Neuronal stem cell (in vitro differentiated cells): ENCODE data around the gene EOMES.

Experiments
- DNase-seq: peaks from one replicate; pipeline ENCODE4 v3.0.0-alpha.2; 2013; ENCODE audit warnings: low spot score
- H2AFZ ChIP-seq: one replicate; pipeline ENCODE4 v1.6.1; 2013; ENCODE audit warnings: mild to moderate bottlenecking, low read length, inconsistent platforms
- H2AK5ac ChIP-seq: 2 replicates; pipeline ENCODE4 v1.6.1; 2013; ENCODE audit warnings: low read depth, mild to moderate bottlenecking, inconsistent platforms, low read length, moderate library complexity, mixed read lengths
- H2BK120ac ChIP-seq: 2 replicates; pipeline ENCODE4 v1.6.1; 2013; ENCODE audit warnings: low read depth, mild to moderate bottlenecking, inconsistent platforms, low read length, moderate library complexity, mixed read lengths
- H2BK12ac ChIP-seq: one replicate; pipeline ENCODE4 v1.6.1; 2013; ENCODE audit warnings: low read length, inconsistent platforms
- H2BK15ac ChIP-seq: 2 replicates; pipeline ENCODE4 v1.6.1; 2013; ENCODE audit warnings: mild to moderate bottlenecking, low read length, inconsistent platforms, mixed read lengths
- H2BK5ac ChIP-seq: one replicate; pipeline ENCODE4 v1.6.1; 2013; ENCODE audit warnings: inconsistent platforms, mild to moderate bottlenecking, low read length, moderate library complexity
- H3K14ac ChIP-seq: one replicate; pipeline ENCODE4 v1.6.1; 2013; ENCODE audit warnings: low read length, inconsistent platforms
- H3K18ac ChIP-seq: 2 replicates; pipeline ENCODE4 v1.6.1; 2013; ENCODE audit warnings: low read length, inconsistent platforms
- H3K23ac ChIP-seq: 2 replicates; pipeline ENCODE4 v1.6.1; 2013; ENCODE audit warnings: low read depth, mild to moderate bottlenecking, mixed read lengths, low read length, inconsistent platforms; ENCODE audit not compliant: poor library complexity
- H3K27ac ChIP-seq: replicated peaks from 3 replicates; pipeline ENCODE4 v1.5.1; 2013; ENCODE audit warnings: low read length, inconsistent platforms
- H3K27me3 ChIP-seq, 3 experiments: 2 replicates each; pipeline ENCODE4 v1.6.1; 2013; ENCODE audit warnings: low read length in 3 of 3, mild to moderate bottlenecking in 2 of 3, inconsistent platforms in 1 of 3, low read depth in 1 of 3, mixed read lengths in 1 of 3, moderate library complexity in 1 of 3; ENCODE audit not compliant: control insufficient read depth in 3 of 3, insufficient read depth in 3 of 3
- H3K36me3 ChIP-seq, 2 donors: replicated peaks in 1 of 2; 2 replicates each; pipeline ENCODE4 v1.6.1; 2013; ENCODE audit warnings: low read length in 2 of 2; ENCODE audit not compliant: control insufficient read depth in 2 of 2, insufficient read depth in 2 of 2
- H3K4ac ChIP-seq: 2 replicates; pipeline ENCODE4 v1.6.1; 2013; ENCODE audit warnings: inconsistent platforms, mild to moderate bottlenecking, low read length, moderate library complexity
- H3K4me1 ChIP-seq, 2 donors: 1 replicate in 1 of 2; 2 replicates in 1 of 2; pipeline ENCODE4 v1.6.1; 2013; ENCODE audit warnings: low read length in 2 of 2, low read depth in 1 of 2; ENCODE audit not compliant: control insufficient read depth in 2 of 2, insufficient read depth in 1 of 2
- H3K4me2 ChIP-seq: one replicate; pipeline ENCODE4 v1.6.1; 2013; ENCODE audit warnings: mild to moderate bottlenecking, low read length, inconsistent platforms; ENCODE audit not compliant: insufficient read depth, poor library complexity, severe bottlenecking
- H3K4me3 ChIP-seq, 2 donors: 2 replicates each; pipeline ENCODE4 v1.5.1; 2013; ENCODE audit warnings: low read length in 2 of 2, mild to moderate bottlenecking in 2 of 2, inconsistent platforms in 1 of 2, moderate library complexity in 1 of 2
- H3K79me1 ChIP-seq: one replicate; pipeline ENCODE4 v1.6.1; 2013; ENCODE audit warnings: low read depth, mild to moderate bottlenecking, inconsistent platforms, low read length, moderate library complexity
- H3K9ac ChIP-seq: one replicate; pipeline ENCODE4 v1.6.1; 2013; ENCODE audit warnings: mild to moderate bottlenecking, low read depth, low read length, inconsistent platforms; ENCODE audit not compliant: poor library complexity
- H3K9me3 ChIP-seq, 2 donors: replicated peaks in 1 of 2; 2 replicates each; pipeline versions ENCODE3 to v1.6.1; 2013; ENCODE audit warnings: low read length in 2 of 2, mild to moderate bottlenecking in 2 of 2, inconsistent platforms in 1 of 2, low read depth in 1 of 2, mixed read lengths in 1 of 2, moderate library complexity in 1 of 2; ENCODE audit not compliant: control insufficient read depth in 2 of 2, insufficient read depth in 1 of 2
- H4K8ac ChIP-seq: one replicate; pipeline ENCODE4 v1.6.1; 2013; ENCODE audit warnings: low read depth, mild to moderate bottlenecking, inconsistent platforms, low read length, moderate library complexity
- H4K91ac ChIP-seq: one replicate; pipeline ENCODE4 v1.6.1; 2013; ENCODE audit warnings: low read length, low read depth, mild to moderate bottlenecking, inconsistent platforms; ENCODE audit not compliant: poor library complexity
- WGBS, 2 donors: extraction: QIAGEN DNeasy Blood & Tissue Kit; methylation state at CpG; one replicate each; pipeline ENCODE4 v1.1.7; 2013; ENCODE audit warnings: missing lambda C conversion rate in 2 of 2, mixed read lengths in 1 of 2; ENCODE audit not compliant: insufficient read length in 2 of 2, insufficient replicate concordance in 1 of 2; ENCODE audit errors: extremely low coverage in 2 of 2; 5-methylcytosine and 5-hydroxymethylcytosine counted together

The EOMES gene

DNA sequence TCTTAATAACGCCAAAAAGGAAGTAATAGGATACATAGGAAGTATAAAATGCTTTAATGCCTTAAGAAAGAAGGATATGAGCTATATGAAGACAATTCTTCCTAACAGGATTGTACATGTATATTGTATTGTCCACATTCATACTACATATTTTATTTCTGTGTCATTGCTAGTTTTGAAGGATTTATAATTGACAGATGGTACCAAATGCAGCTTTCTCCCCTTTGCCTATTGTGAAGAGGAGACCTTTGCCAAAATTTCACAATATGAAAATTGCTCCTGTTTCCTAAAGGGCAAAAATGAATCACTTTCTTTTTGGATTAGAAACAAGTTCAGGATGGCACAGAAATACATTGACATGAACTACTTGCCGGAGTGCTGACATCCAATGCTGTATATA is 34.8 kb upstream of the EOMES start:
- no peak overlapping the region for H3K4me3 ChIP-seq

GRCh38 chr3:27752926-27753325 is 30.8 kb upstream of the EOMES start:
- no CpG with 5 or more reads among the region's 1 CpG for WGBS, 2 donors
- no peak overlapping the region for H2BK12ac ChIP-seq
- H4K91ac ChIP-seq, result no peak overlapping the region
- no peak for DNase-seq
- no peaks in the 10 kb centered on the region for H3K36me3 ChIP-seq
- H2BK120ac ChIP-seq, result no peak overlapping the region
- H3K79me1 ChIP-seq, result no peaks in the 10 kb centered on the region
- H3K4ac ChIP-seq, result no peak overlapping the region
- no peak overlapping the region for H3K23ac ChIP-seq
- no peak overlapping the region for H3K18ac ChIP-seq
- no peak overlapping the region for H2BK5ac ChIP-seq
- no peak overlapping the region for H2AK5ac ChIP-seq
- no peak overlapping the region for H3K9ac ChIP-seq
- H3K4me3 ChIP-seq, result no peak overlapping the region
- H3K4me2 ChIP-seq, result no peak overlapping the region
- H2AFZ ChIP-seq, result no peak overlapping the region
- no peak overlapping the region for H3K27ac ChIP-seq
- H3K9me3 ChIP-seq, result no peaks in the 10 kb centered on the region
- no peak overlapping the region for H3K14ac ChIP-seq
- no peak overlapping the region for H2BK15ac ChIP-seq
- no peaks in the 10 kb centered on the region for H3K4me1 ChIP-seq
- no peak overlapping the region for H4K8ac ChIP-seq
- no peaks in the 10 kb centered on the region for H3K27me3 ChIP-seq

More for the DNA sequence above, 34.8 kb upstream of the EOMES start:
- Histone ChIP-seq H2BK15ac (no peak overlapping the region), H3K27me3 (no peaks in the 10 kb centered on the region), H3K4me2 (no peak overlapping the region), H4K91ac (no peak overlapping the region), H3K27ac (no peak overlapping the region), H2AFZ (no peak overlapping the region), H3K4me1 (no peaks in the 10 kb centered on the region), H3K23ac (no peak overlapping the region), H2BK5ac (no peak overlapping the region), H2BK120ac (no peak overlapping the region), H3K9ac (no peak overlapping the region), H3K18ac (no peak overlapping the region), H4K8ac (no peak overlapping the region), H3K36me3 (no peaks in the 10 kb centered on the region), H3K9me3 (no peaks in the 10 kb centered on the region), H2AK5ac (no peak overlapping the region), H3K79me1 (no peaks in the 10 kb centered on the region), H3K14ac (no peak overlapping the region), H2BK12ac (no peak overlapping the region), H3K4ac (no peak overlapping the region)
- WGBS, 2 donors, result no CpG with 5 or more reads among the region's 2 CpGs
- DNase-seq, result no peak

DNA sequence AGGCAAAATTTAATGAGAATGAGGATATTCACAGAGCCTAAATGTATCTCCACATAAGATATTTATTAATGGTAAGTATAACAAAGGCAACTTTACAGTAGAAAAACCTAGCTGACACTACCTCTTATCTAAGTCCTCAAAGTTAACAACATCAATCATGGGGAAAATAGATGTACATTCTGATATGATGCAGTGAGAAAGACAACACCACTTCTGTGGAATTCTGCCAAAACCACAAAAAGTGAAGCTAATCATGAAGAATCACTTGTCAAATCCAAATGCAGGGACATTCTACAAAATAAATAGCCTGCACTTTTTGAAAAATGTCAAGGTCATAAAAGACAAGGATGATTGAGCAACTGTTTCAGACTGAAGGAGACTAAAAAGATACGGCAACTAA is 27.5 kb upstream of the EOMES start:
- Histone ChIP-seq H3K36me3 (no peaks in the 10 kb centered on the region), H2BK5ac (no peak overlapping the region), H3K18ac (no peak overlapping the region), H3K9me3 (no peaks in the 10 kb centered on the region), H3K79me1 (no peaks in the 10 kb centered on the region), H2BK12ac (no peak overlapping the region), H3K9ac (no peak overlapping the region), H3K23ac (no peak overlapping the region), H3K4me3 (no peak overlapping the region), H3K4ac (no peak overlapping the region), H3K27ac (no peak overlapping the region), H2AFZ (no peak overlapping the region), H3K27me3 (no peaks in the 10 kb centered on the region), H4K8ac (no peak overlapping the region), H3K4me1 (no peaks in the 10 kb centered on the region), H2BK120ac (no peak overlapping the region), H3K14ac (no peak overlapping the region), H2BK15ac (no peak overlapping the region), H3K4me2 (no peak overlapping the region), H2AK5ac (no peak overlapping the region), H4K91ac (no peak overlapping the region)
- no CpG with 5 or more reads among the region's 1 CpG for WGBS, 2 donors
- DNase-seq, result no peak

- Histone ChIP-seq H3K4me3 (no peak overlapping the region), H3K18ac (no peak overlapping the region), H4K91ac (no peak overlapping the region), H2BK120ac (no peak overlapping the region), H3K79me1 (no peaks in the 10 kb centered on the region), H3K36me3 (no peaks in the 10 kb centered on the region), H2AFZ (no peak overlapping the region), H3K4me2 (no peak overlapping the region), H3K4ac (no peak overlapping the region), H3K27me3 (no peaks in the 10 kb centered on the region), H2BK12ac (no peak overlapping the region), H4K8ac (no peak overlapping the region), H2BK15ac (no peak overlapping the region), H3K27ac (no peak overlapping the region), H2BK5ac (no peak overlapping the region), H3K9me3 (no peaks in the 10 kb centered on the region), H3K9ac (no peak overlapping the region), H3K23ac (no peak overlapping the region), H3K14ac (no peak overlapping the region), H2AK5ac (no peak overlapping the region), H3K4me1 (no peaks in the 10 kb centered on the region)
- no CpG with 5 or more reads among the region's 3 CpGs for WGBS, 2 donors
- no peak for DNase-seq
Observed at GRCh38 chr3:27746838-27747237, 24.7 kb upstream of the EOMES start.
